HL-60/S4 treated with retinoic acid at 250 ng/mL for 4 days and 3 days (cell line): ENCODE measurements around the gene PEX10.

Experiments used
- in situ Hi-C: fragments of 300-500 bp; cut with MboI; formaldehyde crosslinking; loops from 2 replicates; pipeline ENCODE4 v1.7.0; 2022; ENCODE audit warnings: low sequenced_read_pairs

PEX10 gene

DNA sequence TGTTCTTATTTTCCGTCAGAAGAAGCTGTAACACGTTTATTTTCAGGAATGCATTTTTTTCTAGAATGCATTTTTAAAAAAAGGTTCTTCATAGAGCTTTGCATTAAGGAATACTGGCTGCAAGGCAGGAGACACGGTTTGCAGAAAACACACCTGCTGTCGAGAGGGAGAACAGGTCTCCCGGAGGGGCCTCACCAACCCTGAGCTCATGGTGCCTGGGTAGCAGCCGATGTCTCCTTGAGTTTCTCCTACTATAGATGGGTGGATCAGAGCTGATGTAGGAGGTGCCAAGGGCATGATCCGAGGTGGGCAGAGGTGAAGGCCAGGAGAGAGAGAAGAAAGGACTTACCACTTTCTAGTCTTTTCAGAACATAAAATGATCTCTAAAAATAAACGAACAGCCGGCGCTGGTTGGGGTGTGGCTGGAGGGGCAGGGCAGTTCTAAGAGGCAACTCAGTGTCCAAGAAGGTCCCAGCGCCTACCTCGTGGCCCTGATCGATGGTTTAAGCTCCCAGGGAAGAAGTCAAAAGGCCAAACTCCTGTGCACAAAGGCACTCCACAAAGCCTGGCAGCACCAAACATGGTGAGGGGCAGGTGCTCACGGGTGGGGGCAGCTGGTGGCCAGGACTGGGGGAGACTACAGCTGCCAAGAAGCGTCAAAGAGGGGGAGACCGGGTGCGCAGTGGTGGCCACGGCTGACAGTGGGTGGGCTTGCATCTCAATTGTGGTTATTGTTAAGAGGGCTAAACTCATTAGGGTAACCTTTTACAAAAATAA, 33.2 kb downstream of the PEX10 start:
- in situ Hi-C loops, result loop anchor here (10.0 kb wide), 1 partner anchor 184 kb away; the partner anchor contains the start of gene FAAP20

DNA sequence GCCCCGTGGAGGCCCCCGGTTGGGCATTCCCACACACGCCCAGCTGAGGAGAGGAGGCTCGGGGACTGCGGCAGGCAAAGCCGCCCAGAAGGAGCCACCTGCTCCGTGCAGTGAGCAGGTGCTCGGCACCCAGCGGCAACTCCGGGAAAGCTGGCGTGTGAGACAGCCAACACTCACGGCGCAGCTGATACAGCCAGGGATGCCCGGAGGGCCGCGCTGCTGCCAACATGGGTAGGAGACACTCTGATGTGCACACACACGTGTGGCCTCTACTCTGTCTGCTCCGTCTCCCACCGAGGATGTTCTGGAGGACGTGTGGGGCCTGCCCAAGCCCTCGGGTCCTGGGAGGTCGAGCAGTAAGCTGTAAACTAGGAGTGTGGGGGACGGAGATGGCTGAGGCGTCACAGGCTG, 33.9 kb downstream of the PEX10 start:
- in situ Hi-C loops, result loop anchor here (10.0 kb wide), 1 partner anchor 184 kb away; the partner anchor contains the start of gene FAAP20

DNA sequence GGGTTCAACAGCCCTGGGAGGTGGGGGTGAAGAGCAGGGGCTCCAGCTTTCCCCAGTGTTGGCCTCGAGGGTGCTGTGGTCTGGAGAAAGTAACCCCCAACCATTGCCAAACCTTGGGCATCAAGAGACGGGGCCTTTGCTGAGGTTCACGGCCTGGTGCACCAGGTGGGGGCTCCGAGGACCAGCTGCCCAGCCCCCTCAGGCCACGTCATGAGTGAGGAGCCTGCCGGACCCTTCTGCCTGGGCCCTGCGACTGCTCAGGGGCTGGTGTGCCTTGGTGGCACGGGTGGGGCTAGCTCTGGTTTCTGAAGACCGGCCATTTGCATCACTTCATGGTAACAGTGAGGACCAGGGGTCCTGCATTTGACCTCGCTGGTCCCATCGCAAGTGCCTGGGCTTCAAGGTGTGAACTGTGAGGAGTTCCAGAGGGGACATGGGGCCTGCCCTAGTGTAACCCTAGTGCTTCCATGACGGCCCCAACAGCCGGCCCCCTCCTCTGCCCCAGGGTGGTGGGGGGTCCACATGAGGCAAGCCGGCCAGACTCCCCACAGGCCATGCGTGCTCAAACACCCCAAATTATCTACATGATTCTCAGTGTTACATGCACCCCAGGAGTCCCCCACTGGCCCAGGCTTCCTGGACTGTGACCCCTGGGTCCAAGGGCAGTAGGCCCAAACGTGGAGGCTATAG, 34.5 kb downstream of the PEX10 start:
- in situ Hi-C loops, result loop anchor here (10.0 kb wide), 1 partner anchor 183 kb away; the partner anchor contains the start of gene FAAP20

DNA sequence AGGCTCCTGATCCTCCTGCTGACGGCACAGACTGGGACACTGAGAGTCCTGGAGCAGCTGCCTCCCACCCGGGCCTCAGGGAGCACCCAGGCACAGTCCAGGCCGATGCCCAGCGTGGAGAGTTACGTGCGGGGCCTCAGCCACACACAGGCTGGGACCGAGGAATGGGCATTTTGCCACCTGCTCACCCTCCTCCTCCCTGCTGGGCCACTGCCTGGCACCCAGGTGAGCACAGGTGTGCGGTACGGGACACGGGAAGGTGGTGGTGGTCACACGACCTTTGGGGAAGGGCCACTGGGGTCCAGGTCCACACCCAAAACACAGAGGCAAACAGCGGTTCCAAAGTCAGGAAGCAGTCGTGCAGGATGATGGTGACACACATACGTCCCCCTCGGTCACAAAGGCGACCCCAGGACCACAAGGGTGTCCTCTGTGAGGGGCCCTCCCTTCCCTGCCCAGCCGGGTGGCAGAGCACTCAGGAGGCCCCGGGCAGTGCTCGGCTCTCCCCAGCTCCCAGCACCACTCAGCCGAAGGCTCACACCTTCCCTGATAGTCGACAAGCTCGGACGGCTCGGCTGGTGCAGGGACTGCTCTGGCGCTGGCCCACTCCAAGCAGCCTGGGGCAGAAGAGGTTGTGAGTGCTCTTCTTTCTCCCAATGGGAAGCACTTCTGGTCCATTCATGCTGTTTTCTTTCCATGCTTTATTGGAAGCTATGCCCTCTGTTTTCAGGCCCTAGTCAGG, 35.3 kb downstream of the PEX10 start:
- in situ Hi-C loops, result loop anchor here (10.0 kb wide), 1 partner anchor 182 kb away; the partner anchor contains the start of gene FAAP20

DNA sequence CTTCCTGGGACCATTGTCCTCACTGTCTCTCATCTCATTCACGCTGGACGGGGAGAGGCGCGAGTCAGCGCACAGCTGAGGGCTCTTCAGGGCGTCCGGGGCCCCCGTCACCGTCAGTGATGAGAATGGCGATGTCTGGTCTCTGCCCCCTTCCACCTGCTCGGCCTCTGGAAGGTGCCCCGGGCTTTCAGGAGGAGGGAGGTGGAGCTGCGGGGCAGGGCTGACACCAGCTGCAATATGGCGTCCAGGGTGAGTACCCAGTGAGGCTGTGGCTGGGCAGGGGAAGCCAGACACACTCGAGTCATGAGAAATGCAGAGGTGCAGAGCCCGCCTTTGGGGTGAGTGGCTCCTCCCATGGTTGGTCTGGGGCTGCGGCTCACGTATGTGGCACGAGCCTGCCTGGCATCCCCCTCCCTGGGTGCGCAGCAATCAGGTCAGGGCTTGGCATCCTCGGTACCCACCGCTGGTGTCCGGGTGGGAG, 36.1 kb downstream of the PEX10 start:
- in situ Hi-C loops, result loop anchor here (10.0 kb wide), 1 partner anchor 182 kb away; the partner anchor contains the start of gene FAAP20

DNA sequence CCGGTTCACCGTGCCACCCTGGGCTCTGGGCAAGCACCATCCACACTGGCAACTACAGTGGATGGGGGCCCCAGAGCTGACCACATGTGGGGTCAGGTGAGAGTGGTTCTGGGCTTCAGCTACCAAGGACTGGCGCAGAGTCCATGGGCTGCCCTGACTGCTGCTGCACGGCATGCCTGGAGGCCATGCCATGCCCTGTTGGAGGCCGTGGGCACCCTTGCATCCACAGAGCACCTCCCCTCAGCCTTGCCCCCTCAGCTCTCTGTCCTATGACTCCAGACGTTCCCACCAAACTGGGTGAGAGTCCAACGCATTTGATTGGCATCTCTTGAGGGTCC, 36.5 kb downstream of the PEX10 start:
- in situ Hi-C loops, result loop anchor here (10.0 kb wide), 1 partner anchor 181 kb away; the partner anchor contains the start of gene FAAP20

DNA sequence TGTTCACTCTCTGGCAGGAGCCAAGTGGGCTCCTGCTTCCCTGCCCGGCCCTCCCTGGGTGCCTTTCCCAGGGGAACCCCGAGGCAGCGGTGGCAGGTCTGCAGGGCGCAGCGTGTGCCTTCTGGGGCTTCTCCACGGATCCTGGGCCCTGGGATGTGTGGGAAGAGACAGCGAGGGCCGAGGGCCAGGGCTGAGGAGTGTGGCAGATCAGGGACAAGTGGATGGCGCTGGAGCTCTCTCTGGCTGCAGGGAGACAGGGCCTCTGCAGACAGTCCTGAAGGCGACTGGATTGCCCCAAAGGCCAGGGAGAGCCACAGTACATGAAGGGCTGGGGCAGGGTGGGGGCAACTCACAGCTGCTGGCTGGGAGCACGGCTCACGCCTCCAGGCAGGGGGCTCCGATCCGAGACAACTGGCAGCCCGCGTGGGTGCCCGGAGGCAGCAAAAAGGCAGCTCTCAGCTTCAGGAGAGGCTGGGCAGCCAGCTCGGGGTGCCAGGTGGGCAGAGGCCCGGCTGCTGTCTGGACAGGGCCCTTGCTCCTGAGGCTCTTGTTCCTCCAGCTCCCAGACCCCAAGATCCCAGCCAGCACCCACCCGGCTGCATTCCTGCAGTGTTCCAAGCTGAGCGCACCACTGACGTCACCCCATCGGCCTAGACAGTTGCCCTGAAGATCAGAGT, 37.0 kb downstream of the PEX10 start:
- in situ Hi-C loops, result loop anchor here (10.0 kb wide), 1 partner anchor 181 kb away; the partner anchor contains the start of gene FAAP20

DNA sequence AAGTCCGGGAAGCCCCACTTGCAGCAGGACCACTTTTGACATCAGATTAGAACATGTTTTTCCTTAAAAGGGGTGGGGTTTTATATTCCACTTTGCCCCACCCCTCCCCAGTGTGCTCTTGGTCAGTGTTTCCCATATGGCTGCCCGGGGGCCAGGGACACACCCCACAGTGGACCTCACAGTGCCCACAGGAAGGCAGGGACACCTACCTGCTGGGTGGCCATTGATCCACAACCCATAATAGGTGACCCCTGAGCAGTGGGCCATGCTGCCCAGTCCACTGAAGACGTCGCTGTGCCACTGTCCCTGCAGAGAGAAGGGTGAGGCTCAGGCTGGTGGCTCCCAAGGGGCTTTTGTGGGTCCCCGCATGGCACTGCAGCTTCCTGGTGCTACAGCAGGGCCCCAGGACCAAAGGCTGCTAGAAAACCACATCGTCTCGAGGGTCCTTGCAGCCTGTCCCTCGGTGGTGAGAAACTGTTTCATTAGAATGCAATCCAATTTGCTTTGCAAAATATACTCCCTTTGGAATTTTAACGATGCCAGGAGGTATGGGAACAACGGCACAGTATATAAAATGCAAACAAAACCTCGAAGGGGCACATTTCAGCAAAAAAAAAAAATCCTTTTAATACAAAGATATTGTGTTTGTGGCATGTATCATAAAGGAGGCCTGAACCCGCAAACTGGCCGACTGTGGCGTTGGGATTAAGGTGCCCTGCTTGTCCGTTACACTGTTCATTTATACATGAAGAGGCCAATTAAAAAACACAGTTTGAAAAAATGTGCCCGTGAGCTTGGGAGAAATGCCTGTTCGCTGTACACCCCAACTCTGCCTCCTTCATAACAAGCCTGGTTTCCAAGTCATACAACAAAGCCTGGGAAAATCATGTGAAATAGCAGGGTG, 37.9 kb downstream of the PEX10 start:
- in situ Hi-C loops, result loop anchor here (10.0 to 25.0 kb wide), 2 partner anchors 180 to 412 kb away; partner anchors contain the start of gene FAAP20

DNA sequence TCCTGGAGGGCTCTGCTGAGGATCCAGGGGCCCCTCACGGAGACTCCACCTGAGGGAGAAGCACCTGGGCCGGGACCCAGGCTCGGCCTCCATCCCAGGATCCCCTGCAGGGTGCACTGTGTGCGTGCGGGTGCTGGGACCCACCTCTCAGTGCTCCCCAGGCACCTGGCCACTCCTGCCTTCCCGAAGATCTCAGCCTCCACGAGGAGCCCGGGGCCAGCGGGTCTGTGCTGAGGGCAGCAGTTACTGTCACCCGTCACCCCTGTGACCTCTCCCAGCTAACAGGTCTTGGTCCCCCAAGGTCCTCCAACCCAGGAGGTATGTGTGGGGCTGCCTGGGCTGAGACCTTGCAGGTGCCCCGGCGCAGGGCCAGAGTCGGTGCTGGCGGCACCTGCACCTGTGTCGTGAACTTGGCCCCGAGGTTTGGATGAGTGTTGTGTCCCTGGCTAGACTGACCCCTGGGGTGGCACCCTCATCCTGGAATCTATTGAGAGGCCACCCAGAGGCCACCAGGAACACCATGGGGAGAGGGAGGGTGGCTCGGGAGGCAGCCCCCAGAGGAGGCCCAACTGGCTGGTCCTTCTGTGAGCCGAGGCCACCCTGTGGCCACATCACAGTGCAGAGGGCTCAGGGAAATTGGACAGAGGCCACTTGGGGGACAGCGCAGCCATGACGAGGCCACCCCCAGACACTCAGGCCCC, 38.7 kb downstream of the PEX10 start:
- in situ Hi-C loops, result loop anchor here (10.0 to 25.0 kb wide), 2 partner anchors 179 to 411 kb away; partner anchors contain the start of gene FAAP20

DNA sequence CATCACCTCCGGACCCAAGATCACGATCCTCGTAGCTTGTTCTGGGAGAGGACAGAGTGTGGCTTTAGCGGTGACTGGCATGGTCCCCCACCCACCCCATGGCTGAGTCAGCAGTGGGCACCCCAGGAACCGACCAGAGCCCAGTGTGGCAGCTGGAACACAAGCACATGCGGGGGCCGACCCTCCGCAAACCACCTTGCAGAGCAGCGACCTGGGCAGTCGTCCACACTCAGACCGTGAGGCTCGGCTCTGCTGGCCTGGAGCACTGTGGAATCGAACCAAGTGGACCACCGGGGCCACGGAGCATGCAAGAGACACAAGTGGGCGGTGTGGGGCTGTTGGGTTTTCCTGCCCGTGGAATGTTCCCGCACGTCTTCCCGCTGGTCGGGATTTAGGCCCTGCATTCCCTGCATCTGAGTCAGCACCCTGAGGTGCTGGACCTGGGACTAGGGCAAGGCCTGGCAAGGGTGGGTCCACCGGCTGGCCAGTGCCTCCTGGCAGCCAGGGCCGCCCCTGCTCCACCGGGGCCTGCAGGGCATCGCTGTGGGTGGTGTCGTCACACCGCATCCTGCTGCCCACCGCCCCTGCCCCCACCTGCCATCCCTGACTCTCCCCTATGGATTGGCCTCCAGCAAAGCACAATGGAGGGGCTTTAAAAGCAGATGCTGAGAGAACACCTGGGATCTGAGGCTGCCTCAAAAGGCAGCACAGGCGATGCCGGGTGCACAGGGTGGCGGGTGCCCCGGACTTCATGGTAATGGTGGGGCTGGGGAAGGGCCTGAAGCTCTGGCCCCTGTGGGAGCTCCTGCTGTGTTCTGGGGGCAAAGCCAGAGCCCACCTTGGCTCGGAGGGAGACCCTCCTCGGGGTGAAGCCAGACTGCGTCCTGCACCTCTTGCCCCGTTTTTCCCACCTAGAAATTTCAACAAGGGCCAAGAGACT, 39.5 kb downstream of the PEX10 start:
- in situ Hi-C loops, result loop anchor here (10.0 to 25.0 kb wide), 2 partner anchors 178 to 411 kb away; partner anchors contain the start of gene FAAP20

DNA sequence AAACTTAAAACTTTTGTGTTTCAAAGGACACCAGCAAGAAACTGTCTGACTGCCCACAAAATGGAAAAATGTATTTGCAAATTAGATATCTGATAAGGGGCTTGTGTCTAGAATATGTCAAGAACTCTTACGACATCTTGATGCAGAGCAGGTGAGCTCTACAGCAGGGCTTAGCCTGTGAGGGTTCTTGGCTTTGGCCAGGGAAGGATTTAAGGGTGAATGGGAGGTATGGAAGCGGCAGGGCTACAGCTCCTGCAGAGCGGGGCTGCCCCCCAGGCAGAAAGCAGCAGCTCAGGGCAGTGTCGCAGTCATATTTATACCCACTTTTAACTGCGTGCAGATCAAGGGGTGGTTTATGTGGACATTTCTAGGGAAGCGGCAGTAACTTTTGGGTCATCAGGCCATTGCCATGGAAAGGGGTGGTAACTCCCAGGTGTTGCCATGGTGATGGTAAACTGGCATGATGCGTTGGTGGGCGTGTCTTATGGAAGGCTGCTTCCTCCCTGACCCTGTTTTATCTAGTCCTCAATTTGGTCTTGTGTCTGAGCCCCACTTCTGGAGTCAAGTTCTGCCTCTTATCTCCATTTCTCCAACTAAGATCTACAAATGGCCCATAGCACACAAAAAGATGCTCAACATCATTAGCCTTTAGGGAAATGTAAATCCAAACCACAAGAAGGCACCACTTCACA, 44.2 kb downstream of the PEX10 start:
- in situ Hi-C loops, result loop anchor here (25.0 kb wide), 1 partner anchor 406 kb away; no protein-coding TSS in a partner anchor

DNA sequence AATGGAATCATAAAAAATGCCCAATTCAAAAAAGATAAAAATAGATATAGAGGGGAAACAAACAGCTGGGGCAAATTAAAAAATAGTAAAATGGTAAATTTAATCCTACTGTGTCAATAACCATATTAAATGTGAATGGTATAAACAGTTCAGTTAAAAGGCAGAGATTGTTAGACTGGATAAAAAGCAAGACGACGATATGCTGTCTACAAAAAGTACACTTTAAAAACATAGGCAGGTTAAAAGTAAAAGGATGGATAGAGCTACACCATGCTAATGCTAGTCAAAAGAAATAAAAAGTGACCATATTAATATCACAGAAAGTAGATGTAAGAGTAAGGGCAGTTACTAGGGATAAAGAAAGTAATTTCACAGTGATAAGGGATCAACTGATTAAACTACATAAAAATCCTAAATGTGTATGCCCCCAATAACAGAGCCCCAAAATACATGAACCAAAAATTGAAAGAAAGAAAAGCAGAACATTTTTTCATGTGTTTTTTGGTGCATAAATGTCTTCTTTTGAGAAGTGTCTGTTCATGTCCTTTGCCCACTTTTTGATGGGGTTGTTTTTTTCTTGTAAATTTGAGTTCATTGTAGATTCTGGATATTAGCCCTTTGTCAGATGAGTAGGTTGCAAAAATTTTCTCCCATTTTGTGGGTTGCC, 48.4 kb downstream of the PEX10 start:
- in situ Hi-C loops, result loop anchor here (25.0 kb wide), 1 partner anchor 402 kb away; no protein-coding TSS in a partner anchor

DNA sequence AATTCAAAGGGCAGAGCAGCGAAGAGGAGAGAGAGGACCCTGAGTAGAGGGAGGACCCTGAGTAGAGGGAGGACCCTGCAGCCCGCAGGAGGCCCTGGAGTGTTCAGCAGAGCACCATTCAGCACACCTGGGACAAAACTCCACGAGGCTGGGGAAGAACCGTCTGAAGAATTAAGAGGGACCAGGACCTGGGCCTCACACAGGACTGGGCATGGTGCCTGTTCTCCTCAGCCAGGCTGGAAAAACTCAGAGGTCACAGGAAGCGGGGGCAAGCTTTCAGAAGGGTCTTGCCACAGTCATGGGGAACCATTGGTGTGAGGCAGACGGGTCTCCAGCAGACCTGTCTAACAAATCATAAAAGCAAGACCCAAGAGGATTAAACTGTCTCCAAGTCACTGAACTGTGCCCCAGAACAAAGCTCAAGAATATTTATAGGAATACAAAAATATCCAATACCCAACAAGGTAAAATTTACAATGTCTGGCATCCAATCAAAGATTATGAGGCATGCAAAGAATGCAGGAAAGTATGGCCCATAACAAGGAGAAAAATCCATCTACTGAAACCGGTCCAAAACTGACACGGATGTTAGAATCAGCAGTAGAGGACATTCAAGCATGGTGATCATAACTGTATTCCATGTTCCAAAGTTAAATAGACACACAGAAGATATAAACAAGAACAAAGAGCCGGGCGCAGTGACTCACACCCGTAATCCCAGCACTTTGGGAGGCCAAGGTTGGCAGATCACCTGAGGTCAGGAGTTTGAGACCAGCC, 51.6 kb downstream of the PEX10 start:
- in situ Hi-C loops, result loop anchor here (25.0 kb wide), 1 partner anchor 398 kb away; no protein-coding TSS in a partner anchor

DNA sequence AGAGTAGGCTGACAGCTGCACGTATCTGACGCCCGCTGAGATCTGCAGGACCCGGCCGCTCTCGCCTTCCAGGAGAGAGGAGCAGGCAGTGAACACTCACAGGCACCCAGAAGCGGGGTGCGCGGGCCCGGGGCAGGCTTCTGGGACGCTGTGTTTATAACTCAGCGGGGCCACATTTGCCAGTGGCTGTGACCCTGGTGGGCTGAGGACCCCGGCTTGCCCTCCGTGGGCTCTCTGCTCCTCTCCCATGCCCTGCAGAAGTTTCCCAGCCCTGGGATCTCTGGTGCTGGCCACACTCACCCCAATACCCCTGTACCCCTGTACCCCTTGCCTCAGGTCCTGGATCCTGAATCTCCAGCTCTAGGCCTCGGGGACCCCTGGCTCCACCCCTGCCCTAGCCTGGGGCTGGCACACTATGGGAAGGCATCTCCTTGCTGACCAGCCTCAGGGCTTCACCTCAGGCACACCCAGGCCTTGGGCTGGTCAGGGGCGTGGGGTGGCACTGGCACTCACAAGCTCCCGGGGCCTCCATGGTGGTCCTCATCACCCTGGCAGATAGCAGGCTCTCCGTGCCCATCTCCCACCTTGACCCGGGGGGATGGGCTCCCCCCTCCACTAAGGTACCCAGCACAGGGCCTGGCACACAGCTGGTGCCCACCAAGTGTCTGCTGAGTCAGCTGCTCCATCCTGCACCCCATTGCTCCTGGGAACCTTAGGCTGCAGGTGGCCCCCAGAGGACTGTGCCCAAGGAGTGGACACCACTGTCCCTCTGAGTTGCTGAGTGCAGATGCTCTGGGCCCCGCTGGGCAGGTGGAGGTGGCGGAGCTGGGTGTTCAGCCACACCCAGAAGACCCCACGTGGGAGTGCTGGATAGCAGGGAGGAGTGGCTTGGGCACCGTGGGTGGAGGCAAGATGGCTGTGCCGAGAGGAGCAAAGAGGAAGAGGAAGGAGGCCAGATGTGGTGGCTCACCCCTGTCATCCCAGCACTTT, 53.4 kb downstream of the PEX10 start:
- in situ Hi-C loops, result loop anchor here (25.0 kb wide), 1 partner anchor 397 kb away; no protein-coding TSS in a partner anchor
